NCI-H2227 (cell line): ENCODE data around the gene LPP.

Source experiments
- DNase-seq: peaks from one replicate; lab custom pipeline; 2025; ENCODE audit not compliant: unreplicated experiment; lab: John Stamatoyannopoulos, UW

LPP gene

DNA sequence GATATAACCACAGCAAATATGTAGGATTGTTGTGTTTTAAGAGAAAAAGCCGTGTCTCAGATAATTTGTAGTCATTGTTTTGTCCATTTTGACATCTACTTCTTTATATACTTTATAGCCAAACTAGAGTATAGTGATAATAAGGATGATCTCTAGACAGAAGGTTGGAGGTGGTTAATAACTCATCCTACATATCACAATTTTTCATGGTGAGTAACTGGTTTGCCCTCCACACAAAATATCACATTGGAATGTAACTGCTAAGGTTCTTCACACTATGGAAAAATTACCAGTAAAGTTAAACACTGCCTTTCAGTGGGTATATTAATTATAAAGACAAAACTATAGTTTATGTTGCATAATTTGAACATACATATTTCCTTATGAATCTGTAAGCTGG lies 380.7 kb downstream of the LPP start:
- no peak for DNase-seq

GRCh38 chr3:188537606-188538005 lies 383.6 kb downstream of the LPP start:
- DNase-seq: no peak

DNA sequence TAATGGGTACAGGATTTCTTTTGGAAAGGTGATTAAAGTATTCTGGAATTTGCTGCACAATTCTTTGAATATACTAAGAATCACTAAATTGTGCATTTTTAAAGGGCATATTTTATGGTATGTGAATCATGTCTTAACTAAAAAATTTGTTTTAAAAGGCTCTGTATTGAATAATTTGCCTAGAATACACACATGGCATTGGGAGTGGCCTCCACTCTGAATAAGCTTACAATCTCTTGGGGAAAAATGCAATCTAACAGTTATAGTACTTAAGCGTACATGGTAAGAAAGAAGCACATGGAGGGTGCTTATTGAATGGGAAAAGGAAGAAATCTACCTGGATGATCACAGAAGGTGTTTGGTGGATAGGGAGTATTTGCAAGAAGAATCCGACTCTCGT lies 385.1 kb downstream of the LPP start:
- no peak for DNase-seq

- no peak for DNase-seq
These were observed 385.8 kb downstream of the LPP start for GRCh38 chr3:188539631-188540194.

DNA sequence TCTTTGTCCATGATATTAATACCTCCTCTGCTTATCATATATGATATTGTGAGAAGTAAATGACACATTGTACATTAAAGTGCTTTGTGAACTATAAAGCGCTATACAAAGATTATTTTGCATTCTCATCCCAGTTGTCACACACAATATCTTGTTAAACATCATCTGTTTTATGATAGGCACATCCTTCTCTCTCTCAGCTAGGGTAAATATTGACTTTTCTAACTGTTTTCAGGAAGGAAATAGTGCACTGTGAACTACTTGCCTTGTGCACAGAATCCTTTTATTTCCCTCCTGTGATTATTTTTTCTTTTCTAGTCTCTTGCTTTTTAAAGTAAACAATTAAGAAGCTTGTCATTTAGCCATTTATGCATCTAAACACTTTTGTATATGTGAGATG lies 388.2 kb downstream of the LPP start:
- DNase-seq: no peak

DNA sequence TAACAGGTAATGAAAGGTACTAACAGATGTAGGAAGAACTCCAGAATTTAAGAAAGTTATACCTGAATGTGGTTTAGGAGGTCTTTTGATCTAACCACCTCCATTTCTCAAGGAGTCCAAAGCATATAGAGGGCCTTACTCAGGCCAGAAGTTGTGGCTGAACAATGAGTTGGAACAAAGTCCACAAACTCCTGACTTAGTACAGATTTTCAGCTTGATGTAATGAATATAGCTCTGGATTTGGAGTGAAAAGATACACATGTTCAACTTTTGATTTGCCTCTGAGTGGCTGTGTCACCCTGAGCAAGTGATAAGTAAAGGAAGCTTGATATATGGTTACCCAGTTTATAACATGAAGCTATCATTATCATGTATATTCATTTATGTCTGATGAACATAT lies 390.1 kb downstream of the LPP start:
- DNase-seq: no peak

DNA sequence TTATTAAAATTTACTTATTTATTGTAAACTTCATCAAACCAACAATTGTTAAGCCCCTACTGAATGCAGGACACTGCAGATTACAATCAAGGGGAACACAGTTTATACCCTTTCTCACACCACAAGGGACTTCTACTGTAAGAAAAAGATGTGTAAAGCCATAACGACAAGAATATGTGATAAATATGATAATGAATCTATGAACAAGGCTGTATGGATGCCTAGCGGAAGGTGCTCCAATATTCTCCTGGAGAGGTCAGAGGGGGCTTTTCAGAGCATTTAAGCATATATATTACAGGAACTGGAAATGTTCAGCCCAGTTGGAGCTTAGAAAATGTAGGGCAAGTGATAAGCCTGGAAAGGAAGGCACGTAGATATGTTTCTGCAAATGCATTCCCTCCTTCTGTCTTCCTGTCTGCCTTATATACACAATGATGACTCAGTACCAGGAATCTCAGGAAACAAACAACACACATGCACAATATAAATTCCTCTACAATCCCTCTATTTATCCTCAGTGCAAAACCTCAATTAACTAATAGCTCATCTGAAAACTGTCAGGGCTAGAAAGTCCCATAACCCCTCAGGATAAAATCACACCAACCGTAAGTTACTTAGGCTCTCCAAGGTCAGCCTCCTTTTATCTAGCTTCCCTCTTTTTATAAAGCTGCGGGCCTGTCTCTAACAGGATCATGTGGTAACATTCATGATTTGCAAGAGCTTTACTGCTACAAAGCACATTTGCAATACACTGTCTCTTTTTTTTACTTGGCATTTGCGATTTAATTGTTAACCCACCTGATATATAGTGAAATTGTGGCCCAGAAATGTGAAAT lies 393.1 kb downstream of the LPP start:
- DNase-seq: no peak

DNA sequence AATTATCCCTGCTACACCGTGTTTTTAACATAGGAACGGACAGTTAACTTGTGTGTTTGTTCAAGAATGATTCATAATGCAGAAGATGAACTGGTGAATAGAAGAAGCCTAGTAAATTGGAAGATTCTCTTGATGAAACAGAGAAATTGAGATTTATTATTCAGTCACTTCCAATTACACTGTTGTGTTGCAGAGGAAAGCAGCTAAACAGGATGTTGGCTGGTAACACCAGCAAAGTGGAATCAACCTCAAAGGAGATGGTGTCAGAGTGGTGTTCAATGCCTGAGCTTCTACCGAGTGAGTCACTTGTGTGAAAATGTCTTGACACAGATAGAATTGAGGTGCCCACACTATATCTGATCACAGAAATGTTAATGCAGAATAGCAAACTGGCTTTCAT lies 399.6 kb downstream of the LPP start:
- DNase-seq: no peak

GRCh38 chr3:188554404-188554803 lies 400.4 kb downstream of the LPP start:
- DNase-seq: no peak

- no peak for DNase-seq
These were observed 403.3 kb downstream of the LPP start for GRCh38 chr3:188557235-188557634.

DNA sequence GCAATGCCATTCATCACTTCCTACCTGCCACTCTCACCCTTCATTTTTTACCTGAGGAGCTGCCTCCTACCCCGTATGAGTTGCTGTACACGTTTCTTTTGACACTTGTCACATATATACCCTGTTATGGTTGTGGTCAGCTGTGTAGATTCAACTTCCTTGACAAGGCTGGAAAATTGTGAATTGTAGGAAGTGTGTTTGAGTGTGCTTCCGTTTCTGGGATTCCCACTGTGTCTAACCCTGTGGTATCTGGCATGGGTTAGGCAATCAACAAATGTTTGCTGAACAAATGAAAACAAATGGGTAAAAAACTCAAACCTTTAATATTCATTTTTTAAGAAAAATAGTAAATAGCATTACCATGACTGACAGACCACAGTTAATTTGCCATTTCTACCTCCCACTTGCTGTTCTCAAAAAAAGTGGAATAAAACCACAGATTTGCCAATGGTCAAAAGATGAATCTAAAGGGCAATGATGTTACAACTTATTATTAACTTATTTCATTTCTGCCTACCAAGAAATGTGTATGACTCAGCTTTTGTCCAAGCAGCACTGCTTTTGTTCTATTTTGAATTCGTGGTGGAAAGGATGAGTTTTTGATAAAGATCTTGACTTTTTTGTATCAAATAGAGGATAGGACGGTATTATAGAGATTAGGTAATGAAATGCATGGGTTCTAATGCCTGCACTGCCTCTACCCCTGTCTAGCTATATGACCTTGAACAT lies 404.6 kb downstream of the LPP start:
- no peak for DNase-seq

- DNase-seq: no peak
These were observed 405.1 kb downstream of the LPP start for GRCh38 chr3:188559072-188559429.

DNA sequence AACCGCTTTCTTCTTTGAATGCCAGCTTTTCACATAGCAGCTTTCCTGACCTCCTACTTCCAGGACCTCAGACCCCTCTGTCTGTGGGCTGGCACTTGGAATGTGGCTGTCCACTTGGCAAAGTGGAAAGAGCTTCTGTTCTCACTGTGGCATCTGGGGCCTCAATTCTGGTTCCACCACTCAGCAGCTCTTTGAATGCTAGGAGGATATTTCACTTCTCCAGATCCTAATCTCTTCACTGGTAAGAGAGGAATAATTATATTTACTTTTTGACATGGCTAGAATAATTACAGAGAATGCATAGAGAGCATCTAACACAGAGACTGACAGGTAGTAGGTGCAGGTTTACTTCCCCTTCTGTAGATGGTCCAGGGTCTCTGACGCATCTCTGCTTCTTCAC lies 405.9 kb downstream of the LPP start:
- no peak for DNase-seq

GRCh38 chr3:188562144-188562543 lies 408.2 kb downstream of the LPP start:
- DNase-seq: no peak

GRCh38 chr3:188567478-188568195 lies 413.7 kb downstream of the LPP start:
- no peak for DNase-seq

GRCh38 chr3:188568736-188569135 lies 414.8 kb downstream of the LPP start:
- DNase-seq: no peak

- no peak for DNase-seq
These were observed 417.7 kb downstream of the LPP start for GRCh38 chr3:188571531-188572095.

GRCh38 chr3:188573291-188573940 lies 419.5 kb downstream of the LPP start:
- no peak for DNase-seq

GRCh38 chr3:188573956-188574355 lies 420.0 kb downstream of the LPP start:
- no peak for DNase-seq

DNA sequence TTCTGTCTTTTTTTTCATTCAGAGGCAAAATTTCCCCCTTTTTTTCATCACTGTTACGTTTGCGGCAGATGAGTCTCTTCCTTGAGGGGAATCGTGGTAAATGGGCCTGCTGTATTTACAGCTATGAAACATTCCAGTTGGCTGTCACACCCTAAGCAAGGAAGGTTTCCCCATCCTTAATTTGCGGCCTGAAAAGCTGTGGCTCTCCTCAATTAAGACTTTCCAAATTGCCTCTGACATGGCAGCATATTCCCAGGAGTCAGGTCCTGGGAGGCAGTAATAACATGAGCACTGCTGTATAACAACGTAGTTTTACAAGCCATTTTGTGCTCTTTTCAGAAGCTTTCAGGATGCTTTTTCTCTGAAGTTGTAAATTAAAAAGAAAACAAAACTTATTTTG lies 420.9 kb downstream of the LPP start:
- no peak for DNase-seq

DNA sequence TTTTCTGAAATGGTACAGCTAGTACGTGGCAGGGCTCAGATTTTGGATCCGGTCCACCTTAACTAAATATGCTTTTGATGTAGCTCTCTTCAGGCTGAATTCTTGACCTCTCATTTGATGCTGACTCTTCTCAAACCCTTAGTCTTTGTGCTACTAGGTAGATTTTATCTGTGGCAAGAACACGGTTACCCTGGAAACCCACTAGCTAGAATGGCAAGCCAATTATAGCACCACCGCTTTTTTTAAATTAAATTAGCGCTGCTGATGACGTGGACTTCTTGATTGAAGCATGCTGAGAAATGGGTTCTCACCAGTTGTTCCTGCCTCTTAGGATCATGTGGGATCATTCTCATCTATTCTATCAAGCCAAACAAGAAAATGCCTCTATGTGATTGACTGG lies 421.5 kb downstream of the LPP start:
- DNase-seq: no peak
